HepG2 (cell line): Measurements from ENCODE around the gene SPDYE16. TPM values are rescaled to one million over a fixed set of nuclear protein-coding genes. Genes with fewer than 3 reads are reported as not detected.
"Not testable (repeated sequence)": the region's sequence is repeated elsewhere in the genome, so short reads cannot be mapped to it uniquely, and the experiment has no call there.

Experiments used
- AHDC1 ChIP-seq: sonication (generic); formaldehyde crosslinking; IDR thresholded peaks from 2 replicates; pipeline ENCODE4 v1.5.1; 2020; ENCODE audit warnings: mild to moderate bottlenecking, missing genetic modification reagents, borderline replicate concordance
- ARID4A ChIP-seq: sonication (generic); formaldehyde crosslinking; IDR thresholded peaks from 2 replicates; pipeline ENCODE4 v1.5.0; 2020; ENCODE audit warnings: mild to moderate bottlenecking, missing genetic modification reagents, borderline replicate concordance
- BHLHE40 ChIP-seq: IDR thresholded peaks from 2 replicates; pipeline ENCODE4 v1.6.1; 2011; ENCODE audit warnings: low read length, improper control_type of control experiment
- CBX5 ChIP-seq: sonication (generic); formaldehyde crosslinking; IDR thresholded peaks from 2 replicates; pipeline ENCODE4 v1.4.0; 2020; ENCODE audit warnings: missing genetic modification reagents, borderline replicate concordance
- KMT2A ChIP-seq: sonication (generic); formaldehyde crosslinking; IDR thresholded peaks from 2 replicates; pipeline ENCODE4 v1.4.0; 2020; ENCODE audit warnings: missing genetic modification reagents
- MXD4 ChIP-seq: IDR thresholded peaks from 2 replicates; pipeline ENCODE4 v1.6.1; 2016; ENCODE audit warnings: mild to moderate bottlenecking, missing biosample characterization, missing genetic modification reagents
- NONO ChIP-seq, 2 experiments: fragments of 450-650 bp in 1 of 2; sonication (generic) in 1 of 2; formaldehyde crosslinking in 1 of 2; IDR thresholded peaks in 1 of 2; conservative IDR thresholded peaks in 1 of 2; 2 replicates each; pipeline versions ENCODE4 v1.6.1 to v1.8.0; 2017 to 2022; ENCODE audit warnings: mild to moderate bottlenecking in 1 of 2, missing genetic modification reagents in 1 of 2, moderate library complexity in 1 of 2
- POLR2AphosphoS5 ChIP-seq: IDR thresholded peaks from 2 replicates; pipeline ENCODE4 v1.6.1; 2012; ENCODE audit warnings: low read depth, low read length
- RBFOX2 ChIP-seq: fragments of 200-400 bp; formaldehyde crosslinking; IDR thresholded peaks from 2 replicates; pipeline ENCODE4 v1.6.1; 2017; ENCODE audit warnings: low read depth, mild to moderate bottlenecking, low read length
- TMF1 ChIP-seq: sonication (generic); formaldehyde crosslinking; IDR thresholded peaks from 2 replicates; pipeline ENCODE4 v1.8.1; 2022; ENCODE audit warnings: low read depth, missing genetic modification reagents
- ZFP90 ChIP-seq: sonication (generic); formaldehyde crosslinking; IDR thresholded peaks from 2 replicates; pipeline ENCODE4 v1.8.0; 2022; ENCODE audit warnings: missing genetic modification reagents, mild to moderate bottlenecking, inconsistent platforms, borderline replicate concordance
- ZNF143 ChIP-seq: sonication (generic); formaldehyde crosslinking; IDR thresholded peaks from 2 replicates; pipeline ENCODE4 v1.4.0; 2020; ENCODE audit warnings: missing genetic modification reagents
- ZNF709 ChIP-seq: sonication (generic); formaldehyde crosslinking; IDR thresholded peaks from 2 replicates; pipeline ENCODE4 v1.5.0; 2020; ENCODE audit warnings: mild to moderate bottlenecking, missing genetic modification reagents
- ZNF772 ChIP-seq: sonication (generic); formaldehyde crosslinking; IDR thresholded peaks from 2 replicates; pipeline ENCODE4 v1.5.0; 2020; ENCODE audit warnings: mild to moderate bottlenecking, missing genetic modification reagents
- ZNF776 ChIP-seq: sonication (generic); formaldehyde crosslinking; IDR thresholded peaks from 2 replicates; pipeline ENCODE4 v1.4.0; 2020; ENCODE audit warnings: mild to moderate bottlenecking, missing genetic modification reagents
- polyA plus RNA-seq, 8 experiments: library from polyadenylated mRNA; depleted of rRNA in 3 of 8; stranded (reverse) in 7 of 8; unstranded in 1 of 8; fragments of >200 nt; fragmentation: Illumina TruSeq in 4 of 8; extraction: Trizol in 4 of 8; gene quantifications; 2 replicates each; pipeline versions ENCODE4 v1.2.1 to v1.2.3, GENCODE V29; 2011 to 2016; ENCODE audit warnings: low read depth in 4 of 8, missing spikeins in 1 of 8, mixed read lengths in 1 of 8; ENCODE audit not compliant: insufficient read depth in 1 of 8
- total RNA-seq, 5 experiments: library from RNA; depleted of rRNA; stranded (reverse); fragments of >200 nt; fragmentation: Illumina TruSeq; extraction: Trizol; gene quantifications; 2 replicates each; pipeline ENCODE4 v1.2.3, GENCODE V29; 2016; ENCODE audit warnings: low read depth in 1 of 5
- TF ChIP-seq, protein P1 (sequence below): sonication (generic); formaldehyde crosslinking; IDR thresholded peaks from 2 replicates; pipeline ENCODE4 v1.4.0; 2020; ENCODE audit warnings: mild to moderate bottlenecking, missing genetic modification reagents

The SPDYE16 gene
- total and polyA plus RNA-seq, 2 of the 13 experiments (the other 11 are each of a cell fraction or from before 2014, with no cell fraction given): 0.11 TPM; not detected in 1

GRCh38 chr7:76549025-76549854 lies 6.1 kb upstream of the SPDYE16 start (continued):
- 0 out of 2 replicates have a peak, but pooled peaks have one; percentile 37 for TF ChIP-seq AHDC1
- TF ChIP-seq CBX5: peak; percentile 11; the same call in 1 of the 2 replicates
- peak; percentile 75 for TF ChIP-seq POLR2AphosphoS5
- TF ChIP-seq TMF1 (CRISPR knock-in tag): peak; percentile 51; the same call in 1 of the 2 replicates
- TF ChIP-seq ZNF776 (CRISPR knock-in tag): peak; percentile 74; the same call in 1 of the 2 replicates
- TF ChIP-seq RBFOX2: peak; percentile 87
- TF ChIP-seq MXD4 (CRISPR knock-in tag): peak; percentile 70; the same call in 1 of the 2 replicates
- peak; percentile 80; the same call in 1 of the 2 replicates for TF ChIP-seq KMT2A
- TF ChIP-seq ZNF709 (CRISPR knock-in tag): peak; percentile 64; the same call in 1 of the 2 replicates
- peak; percentile 52; the same call in 1 of the 2 replicates for TF ChIP-seq BHLHE40
- TF ChIP-seq, protein P1, sequence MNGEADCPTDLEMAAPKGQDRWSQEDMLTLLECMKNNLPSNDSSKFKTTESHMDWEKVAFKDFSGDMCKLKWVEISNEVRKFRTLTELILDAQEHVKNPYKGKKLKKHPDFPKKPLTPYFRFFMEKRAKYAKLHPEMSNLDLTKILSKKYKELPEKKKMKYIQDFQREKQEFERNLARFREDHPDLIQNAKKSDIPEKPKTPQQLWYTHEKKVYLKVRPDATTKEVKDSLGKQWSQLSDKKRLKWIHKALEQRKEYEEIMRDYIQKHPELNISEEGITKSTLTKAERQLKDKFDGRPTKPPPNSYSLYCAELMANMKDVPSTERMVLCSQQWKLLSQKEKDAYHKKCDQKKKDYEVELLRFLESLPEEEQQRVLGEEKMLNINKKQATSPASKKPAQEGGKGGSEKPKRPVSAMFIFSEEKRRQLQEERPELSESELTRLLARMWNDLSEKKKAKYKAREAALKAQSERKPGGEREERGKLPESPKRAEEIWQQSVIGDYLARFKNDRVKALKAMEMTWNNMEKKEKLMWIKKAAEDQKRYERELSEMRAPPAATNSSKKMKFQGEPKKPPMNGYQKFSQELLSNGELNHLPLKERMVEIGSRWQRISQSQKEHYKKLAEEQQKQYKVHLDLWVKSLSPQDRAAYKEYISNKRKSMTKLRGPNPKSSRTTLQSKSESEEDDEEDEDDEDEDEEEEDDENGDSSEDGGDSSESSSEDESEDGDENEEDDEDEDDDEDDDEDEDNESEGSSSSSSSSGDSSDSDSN: peak; percentile 89
- TF ChIP-seq ARID4A (CRISPR knock-in tag): peak; percentile 89
- TF ChIP-seq NONO (IDR thresholded peaks at IDR 0.05): not testable (repeated sequence)
- peak; percentile 58; the same call in 1 of the 2 replicates for TF ChIP-seq NONO (CRISPR knock-in tag; conservative IDR thresholded peaks at IDR 0.05)
- peak; percentile 90 for TF ChIP-seq ZNF143 (CRISPR knock-in tag)
- TF ChIP-seq ZFP90 (CRISPR knock-in tag): peak; percentile 52; the same call in 1 of the 2 replicates
- TF ChIP-seq ZNF772 (CRISPR knock-in tag): peak; percentile 72; the same call in 1 of the 2 replicates
